Stimulated activated CD8-positive, alpha-beta memory T cell treated with anti-CD3 and anti-CD28 coated beads, Interleukin-12 subunit alpha, Interleukin-12 subunit beta, amount 100 ng/mL, for 1 hour (primary cell): ENCODE measurements around the gene ZNF432.

ENCODE experiments used
- DNase-seq: peaks from one replicate; pipeline ENCODE4 v3.0.0-alpha.2; 2020; ENCODE audit warnings: low read depth

Gene ZNF432

GRCh38 chr19:52007806-52008557, 40.7 kb downstream of the ZNF432 start, which contains the start of gene ZNF615:
TSS of gene ZNF615 (minus strand) at chr19:52008211. CDS start at chr19:52003711, 4,500 bp downstream.
- peak; percentile 85 for DNase-seq

GRCh38 chr19:52007451-52007805, 41.2 kb downstream of the ZNF432 start:
- no peak for DNase-seq

- no peak for DNase-seq
These were observed 54.5 kb downstream of the ZNF432 start for GRCh38 chr19:51994048-51994644.

DNA sequence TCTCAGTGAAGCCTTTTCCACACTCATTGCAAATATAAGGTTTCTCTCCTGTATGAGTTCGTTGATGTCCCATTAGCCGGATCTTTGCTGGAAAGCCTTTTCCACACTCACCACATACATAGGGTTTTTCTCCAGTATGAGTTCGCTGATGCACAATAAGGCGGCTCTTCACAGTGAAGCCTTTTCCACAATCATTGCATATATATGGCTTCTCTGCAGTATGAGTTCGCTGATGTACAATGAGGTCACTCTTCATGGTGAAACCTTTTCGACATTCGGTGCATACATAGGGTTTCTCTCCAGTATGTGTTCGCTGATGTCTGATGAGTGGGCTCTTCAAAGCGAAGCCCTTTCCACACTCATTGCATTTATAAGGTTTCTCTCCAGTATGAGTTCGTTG, 55.2 kb downstream of the ZNF432 start:
- DNase-seq, result no peak

DNA sequence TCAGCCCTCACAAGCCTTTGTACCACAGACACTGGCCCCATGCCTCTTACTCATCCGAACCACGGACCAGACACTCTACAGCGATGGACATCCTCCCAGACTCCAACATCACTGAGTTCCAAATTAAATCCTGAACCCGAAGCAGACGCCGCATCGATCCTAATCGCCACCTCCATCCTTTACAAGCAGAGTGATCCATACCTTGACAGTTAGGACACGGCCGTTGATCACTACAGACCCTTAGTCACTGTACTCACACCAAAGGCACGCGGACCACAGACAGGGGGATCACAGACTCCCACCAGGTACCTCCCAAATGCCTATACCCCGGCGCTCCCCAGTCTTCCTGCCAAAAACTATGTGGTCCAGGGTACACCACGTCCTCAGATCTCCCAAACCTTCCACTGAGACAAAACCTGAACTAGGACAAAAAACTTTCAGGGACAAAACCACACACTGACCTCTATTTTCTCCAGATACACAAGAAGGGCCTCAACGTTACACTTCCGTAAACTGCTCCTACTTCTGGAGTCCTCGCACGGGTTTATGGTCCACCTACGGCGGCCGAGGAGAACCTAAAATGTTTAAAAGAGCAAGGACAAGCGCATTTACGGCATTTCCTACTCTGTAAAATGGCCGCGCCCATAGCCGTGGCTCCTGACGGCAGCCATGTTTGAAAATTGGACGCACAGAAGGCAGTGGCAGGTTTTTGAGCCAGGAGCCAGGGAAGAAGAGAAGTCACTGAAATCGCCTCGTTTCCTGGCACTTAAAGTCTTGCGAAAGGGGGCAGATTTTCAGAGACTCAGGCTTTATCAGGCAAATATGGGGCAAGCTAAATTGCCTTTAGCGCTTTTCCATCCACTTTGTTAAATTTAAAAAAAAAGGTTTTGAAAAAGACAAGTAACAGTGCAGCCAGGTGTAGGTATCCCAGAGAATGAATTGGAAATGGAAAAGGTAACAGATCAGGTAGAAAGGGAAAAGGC, 62.0 kb downstream of the ZNF432 start, which contains the start of gene ZNF350:
Gene ZNF350 (minus strand): TSS at position 532 of the 983 bp plus-strand sequence. CDS start 12,480 bp downstream, outside the sequence.
- peak; percentile 85 for DNase-seq

DNA sequence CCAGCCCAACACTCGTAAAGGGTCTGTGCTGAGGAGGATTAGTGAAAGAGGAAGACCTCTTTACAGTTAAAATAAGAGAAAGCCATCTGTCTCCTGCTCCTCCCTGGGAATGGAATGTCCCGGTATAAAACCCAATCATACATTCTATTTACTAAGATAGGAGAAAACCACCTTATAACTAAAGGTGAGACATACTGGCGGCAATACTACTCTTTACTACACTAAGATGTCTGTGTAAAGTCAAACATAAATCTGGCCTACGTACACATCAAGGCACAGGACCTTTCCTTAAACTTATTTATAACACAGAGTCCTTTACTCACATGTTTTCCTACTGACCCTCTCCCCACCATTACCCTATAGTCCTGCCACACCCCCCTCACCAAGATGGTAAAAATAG, 65.3 kb downstream of the ZNF432 start:
- no peak for DNase-seq
